Fibroblast of lung (primary cell): Measurements from ENCODE around the gene CCDC127.
"Not testable (repeated sequence)": the region's sequence is repeated elsewhere in the genome, so short reads cannot be mapped to it uniquely, and the experiment has no call there.

Experiments
- CTCF ChIP-seq, 2 donors: IDR thresholded peaks in 1 of 2; conservative IDR thresholded peaks in 1 of 2; 1 replicate in 1 of 2; 2 replicates in 1 of 2; pipeline ENCODE4 v1.5.1; 2011 to 2012; ENCODE audit warnings: low read length in 2 of 2, control low read depth in 1 of 2, inconsistent platforms in 1 of 2, low read depth in 1 of 2, mild to moderate bottlenecking in 1 of 2
- EZH2 ChIP-seq: IDR thresholded peaks from 2 replicates; pipeline ENCODE4 v1.5.1; 2012; ENCODE audit warnings: low read length, control low read depth, mild to moderate bottlenecking; ENCODE audit errors: missing control alignments

DNA sequence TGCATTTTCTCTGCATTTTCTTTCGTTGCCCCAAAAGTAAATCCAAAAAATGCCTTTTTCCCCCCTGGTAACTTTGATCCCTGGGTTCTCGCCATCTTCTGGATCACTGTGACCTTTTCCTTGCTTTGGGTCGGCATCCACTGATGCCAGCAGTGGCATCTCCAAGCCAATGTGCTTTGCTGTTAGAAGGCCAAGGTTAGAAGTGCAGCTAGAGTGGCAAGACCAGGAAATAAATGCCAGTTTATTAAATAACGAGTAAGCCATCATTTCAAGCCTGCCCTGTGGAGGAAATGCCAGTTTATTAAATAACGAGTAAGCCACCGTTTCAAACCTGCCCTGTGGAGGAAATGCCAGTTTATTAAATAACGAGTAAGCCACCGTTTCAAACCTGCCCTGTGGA, 33.6 kb upstream of the CCDC127 start:
- not testable (repeated sequence) for TF ChIP-seq CTCF (conservative IDR thresholded peaks at IDR 0.05 in 1 of 2, IDR thresholded peaks at IDR 0.05 in 1 of 2; ENCODE audit: low read depth in 1 of 2, low read length in 2 of 2); EZH2
